ENCODE results near the gene RBBP8NL. TPM values are rescaled to one million over a fixed set of nuclear protein-coding genes. Genes with fewer than 3 reads are reported as not detected.

Gene RBBP8NL
- total and polyA plus RNA-seq, 9 of the 15 experiments (the other 6 are each of a cell fraction or from before 2014, with no cell fraction given): not detected

GRCh38 chr20:62405108-62405980, 22.0 kb downstream of the RBBP8NL start (continued):
- TF ChIP-seq ZKSCAN3 (CRISPR knock-in tag; IDR thresholded peaks at IDR 0.05) (no peak), ATF2 (CRISPR knock-in tag; IDR thresholded peaks at IDR 0.05) (0 out of 2 replicates have a peak, but pooled peaks have one; percentile 19), SAFB2 (IDR thresholded peaks at IDR 0.05; ENCODE audit: borderline replicate concordance, low read depth, low read length, severe bottlenecking) (no peak), LARP7 (IDR thresholded peaks at IDR 0.05) (no peak), KLF13 (tag; IDR thresholded peaks at IDR 0.05; ENCODE audit: borderline replicate concordance, low read depth) (no peak), MLX (CRISPR knock-in tag; conservative IDR thresholded peaks at IDR 0.05) (no peak), DMBX1 (CRISPR knock-in tag; IDR thresholded peaks at IDR 0.05; ENCODE audit: borderline replicate concordance) (no peak), ZNF785 (CRISPR knock-in tag; IDR thresholded peaks at IDR 0.05) (no peak), THRA (IDR thresholded peaks at IDR 0.05) (no peak), MAX (CRISPR knock-in tag; IDR thresholded peaks at IDR 0.05) (no peak; the same call in 1 of the 2 replicates), ATF3 (IDR thresholded peaks at IDR 0.05) (peak; percentile 85), ATF3 (CRISPR knock-in tag; conservative IDR thresholded peaks at IDR 0.05) (no peak), KAT2B (IDR thresholded peaks at IDR 0.05; ENCODE audit: low read depth, low read length) (no peak), ZFPM2 (CRISPR knock-in tag; IDR thresholded peaks at IDR 0.05) (no peak), SMC3 (conservative IDR thresholded peaks at IDR 0.05; ENCODE audit: insufficient read depth, low read depth, low read length) (0 out of 2 replicates have a peak, but pooled peaks have one; percentile 21), IRF9 (tag; IDR thresholded peaks at IDR 0.05) (no peak), RAD21 (CRISPR knock-in tag; conservative IDR thresholded peaks at IDR 0.05 in 1 of 2, IDR thresholded peaks at IDR 0.05 in 1 of 2) (peak in 1 of 2 experiments; percentile 45; a peak in 2 of 4 replicates), RFX1 (IDR thresholded peaks at IDR 0.05) (no peak), TSC22D4 (tag; IDR thresholded peaks at IDR 0.05) (no peak), ZNF174 (CRISPR knock-in tag; IDR thresholded peaks at IDR 0.05) (no peak)

All from K562 (cell line).